ENCODE measurements around the gene CAPN9.

DNA sequence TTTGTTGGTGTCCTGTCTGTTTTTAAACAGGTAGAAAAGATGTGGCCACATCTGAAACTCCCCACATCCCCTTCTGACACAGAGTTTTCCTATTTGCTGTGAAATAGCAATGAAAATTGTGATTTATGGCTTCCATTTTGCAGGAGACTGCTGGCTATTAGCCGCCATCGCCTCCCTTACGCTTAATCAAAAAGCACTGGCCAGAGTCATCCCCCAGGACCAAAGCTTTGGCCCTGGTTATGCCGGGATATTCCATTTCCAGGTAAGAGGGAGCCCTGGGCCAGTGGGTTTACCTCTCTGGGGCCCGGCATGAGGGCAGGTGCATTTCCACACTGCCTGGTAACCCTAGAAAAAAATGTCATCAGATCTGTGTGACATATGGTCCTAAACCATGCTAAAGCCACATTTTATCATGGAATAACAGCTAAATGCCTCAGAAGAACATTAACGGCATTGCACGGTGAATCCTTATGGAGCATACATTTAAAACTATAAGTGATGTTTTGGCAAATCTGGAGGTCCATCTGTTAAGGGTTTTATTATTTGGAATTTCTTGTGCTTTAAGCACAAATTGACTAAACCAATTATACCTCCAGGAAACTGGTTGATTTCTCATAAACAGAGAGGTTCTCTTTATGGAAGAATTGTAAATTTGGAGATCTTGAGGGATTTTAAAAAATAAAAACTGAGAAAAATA is 12.3 kb downstream of the CAPN9 start:
- TF ChIP-seq, protein P1, sequence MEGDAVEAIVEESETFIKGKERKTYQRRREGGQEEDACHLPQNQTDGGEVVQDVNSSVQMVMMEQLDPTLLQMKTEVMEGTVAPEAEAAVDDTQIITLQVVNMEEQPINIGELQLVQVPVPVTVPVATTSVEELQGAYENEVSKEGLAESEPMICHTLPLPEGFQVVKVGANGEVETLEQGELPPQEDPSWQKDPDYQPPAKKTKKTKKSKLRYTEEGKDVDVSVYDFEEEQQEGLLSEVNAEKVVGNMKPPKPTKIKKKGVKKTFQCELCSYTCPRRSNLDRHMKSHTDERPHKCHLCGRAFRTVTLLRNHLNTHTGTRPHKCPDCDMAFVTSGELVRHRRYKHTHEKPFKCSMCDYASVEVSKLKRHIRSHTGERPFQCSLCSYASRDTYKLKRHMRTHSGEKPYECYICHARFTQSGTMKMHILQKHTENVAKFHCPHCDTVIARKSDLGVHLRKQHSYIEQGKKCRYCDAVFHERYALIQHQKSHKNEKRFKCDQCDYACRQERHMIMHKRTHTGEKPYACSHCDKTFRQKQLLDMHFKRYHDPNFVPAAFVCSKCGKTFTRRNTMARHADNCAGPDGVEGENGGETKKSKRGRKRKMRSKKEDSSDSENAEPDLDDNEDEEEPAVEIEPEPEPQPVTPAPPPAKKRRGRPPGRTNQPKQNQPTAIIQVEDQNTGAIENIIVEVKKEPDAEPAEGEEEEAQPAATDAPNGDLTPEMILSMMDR (IDR thresholded peaks at IDR 0.05): no peak
- TF ChIP-seq POLR2A (IDR thresholded peaks at IDR 0.05): no peak

Measured in adrenal gland (tissue), 5 donors.